ENCODE measurements around the gene MAML3.

GRCh38 chr4:139711461-139711860, 442.5 kb downstream of the MAML3 start:
- TF ChIP-seq CTCF (IDR thresholded peaks at IDR 0.05; ENCODE audit: insufficient read depth, low read length) (no peak), SPI1 (IDR thresholded peaks at IDR 0.05; ENCODE audit: borderline replicate concordance, low read depth) (no peak), REST (IDR thresholded peaks at IDR 0.05; ENCODE audit: insufficient replicate concordance, low read depth) (no peak)

All from HL-60 (cell line).